HG02642 (cell line): Measurements from ENCODE around the gene ITPKB.

Experiments
- ATAC-seq: cut with Tn5 transposase; IDR thresholded peaks from one replicate; pipeline ENCODE4 v1.9.1; 2021; ENCODE audit warnings: mild to moderate bottlenecking; ENCODE audit not compliant: unreplicated experiment, poor library complexity

Gene ITPKB

GRCh38 chr1:226593541-226593940 lies 145.5 kb downstream of the ITPKB start:
- ATAC-seq: no peak

- ATAC-seq: no peak
Measured at GRCh38 chr1:226590614-226591013, 148.5 kb downstream of the ITPKB start.

- no peak for ATAC-seq
Measured at GRCh38 chr1:226589008-226589733, 149.9 kb downstream of the ITPKB start.

GRCh38 chr1:226588484-226588883 lies 150.6 kb downstream of the ITPKB start:
- no peak for ATAC-seq

GRCh38 chr1:226586650-226587422 lies 152.2 kb downstream of the ITPKB start:
- ATAC-seq: no peak

GRCh38 chr1:226586116-226586515 lies 153.0 kb downstream of the ITPKB start:
- ATAC-seq: no peak

GRCh38 chr1:226584164-226584563 lies 154.9 kb downstream of the ITPKB start:
- ATAC-seq: no peak

GRCh38 chr1:226582966-226583365 lies 156.1 kb downstream of the ITPKB start:
- ATAC-seq: no peak
